HPDE6-E6E7 (cell line): Measurements from ENCODE around the gene EIF5B.
"Not testable (repeated sequence)": the region's sequence is repeated elsewhere in the genome, so short reads cannot be mapped to it uniquely, and the experiment has no call there.

ENCODE experiments used
- DNase-seq: peaks from one replicate; pipeline ENCODE4 v3.0.0; 2011; ENCODE audit warnings: missing footprints; ENCODE audit errors: extremely low spot score

The EIF5B gene, protein sequence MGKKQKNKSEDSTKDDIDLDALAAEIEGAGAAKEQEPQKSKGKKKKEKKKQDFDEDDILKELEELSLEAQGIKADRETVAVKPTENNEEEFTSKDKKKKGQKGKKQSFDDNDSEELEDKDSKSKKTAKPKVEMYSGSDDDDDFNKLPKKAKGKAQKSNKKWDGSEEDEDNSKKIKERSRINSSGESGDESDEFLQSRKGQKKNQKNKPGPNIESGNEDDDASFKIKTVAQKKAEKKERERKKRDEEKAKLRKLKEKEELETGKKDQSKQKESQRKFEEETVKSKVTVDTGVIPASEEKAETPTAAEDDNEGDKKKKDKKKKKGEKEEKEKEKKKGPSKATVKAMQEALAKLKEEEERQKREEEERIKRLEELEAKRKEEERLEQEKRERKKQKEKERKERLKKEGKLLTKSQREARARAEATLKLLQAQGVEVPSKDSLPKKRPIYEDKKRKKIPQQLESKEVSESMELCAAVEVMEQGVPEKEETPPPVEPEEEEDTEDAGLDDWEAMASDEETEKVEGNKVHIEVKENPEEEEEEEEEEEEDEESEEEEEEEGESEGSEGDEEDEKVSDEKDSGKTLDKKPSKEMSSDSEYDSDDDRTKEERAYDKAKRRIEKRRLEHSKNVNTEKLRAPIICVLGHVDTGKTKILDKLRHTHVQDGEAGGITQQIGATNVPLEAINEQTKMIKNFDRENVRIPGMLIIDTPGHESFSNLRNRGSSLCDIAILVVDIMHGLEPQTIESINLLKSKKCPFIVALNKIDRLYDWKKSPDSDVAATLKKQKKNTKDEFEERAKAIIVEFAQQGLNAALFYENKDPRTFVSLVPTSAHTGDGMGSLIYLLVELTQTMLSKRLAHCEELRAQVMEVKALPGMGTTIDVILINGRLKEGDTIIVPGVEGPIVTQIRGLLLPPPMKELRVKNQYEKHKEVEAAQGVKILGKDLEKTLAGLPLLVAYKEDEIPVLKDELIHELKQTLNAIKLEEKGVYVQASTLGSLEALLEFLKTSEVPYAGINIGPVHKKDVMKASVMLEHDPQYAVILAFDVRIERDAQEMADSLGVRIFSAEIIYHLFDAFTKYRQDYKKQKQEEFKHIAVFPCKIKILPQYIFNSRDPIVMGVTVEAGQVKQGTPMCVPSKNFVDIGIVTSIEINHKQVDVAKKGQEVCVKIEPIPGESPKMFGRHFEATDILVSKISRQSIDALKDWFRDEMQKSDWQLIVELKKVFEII

DNA sequence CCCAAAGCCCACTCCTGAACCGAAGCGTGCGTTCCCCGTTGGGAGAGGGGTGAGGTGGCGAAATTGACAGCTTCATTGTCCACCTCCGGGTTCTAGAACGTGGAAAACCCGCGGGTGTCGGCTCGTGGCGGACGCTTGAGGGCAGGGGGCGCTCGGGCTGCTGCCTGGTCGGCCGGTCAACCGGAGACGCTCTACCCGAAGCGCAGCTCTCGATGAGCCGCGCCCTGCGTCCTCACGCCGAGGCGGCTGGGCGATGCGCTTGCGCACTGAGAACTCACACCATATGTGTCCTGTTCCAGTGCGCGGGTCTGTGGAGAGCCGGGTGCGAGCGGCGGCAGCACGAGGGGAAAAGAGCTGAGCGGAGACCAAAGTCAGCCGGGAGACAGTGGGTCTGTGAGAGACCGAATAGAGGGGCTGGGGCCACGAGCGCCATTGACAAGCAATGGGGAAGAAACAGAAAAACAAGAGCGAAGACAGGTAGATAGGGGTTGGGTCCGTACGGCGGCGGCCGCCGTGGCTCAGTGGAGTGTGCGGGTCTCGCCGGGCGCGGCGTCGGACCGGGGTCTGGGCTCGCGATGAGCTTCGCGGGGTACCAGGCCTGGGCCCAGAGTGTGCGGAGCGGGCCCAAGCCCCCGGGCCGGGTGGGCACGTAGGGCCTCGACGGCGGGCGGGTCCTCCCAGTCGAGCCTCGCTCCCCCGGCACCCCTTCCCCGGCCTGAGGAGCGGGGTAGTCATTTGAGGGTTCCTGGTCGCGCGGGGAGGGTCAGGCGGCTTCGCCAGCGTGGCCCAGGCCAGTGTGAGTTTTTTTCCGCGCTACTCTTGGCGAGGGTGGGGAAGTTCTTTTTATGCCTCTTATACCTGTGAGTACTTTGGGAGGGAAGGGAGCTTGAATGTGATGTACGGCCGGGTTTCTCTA lies at the start of gene EIF5B:
TSS of gene EIF5B (plus strand) at position 277 of the 916 bp plus-strand sequence. CDS start at position 443, 166 bp downstream.
- DNase-seq: peak; percentile 93

DNA sequence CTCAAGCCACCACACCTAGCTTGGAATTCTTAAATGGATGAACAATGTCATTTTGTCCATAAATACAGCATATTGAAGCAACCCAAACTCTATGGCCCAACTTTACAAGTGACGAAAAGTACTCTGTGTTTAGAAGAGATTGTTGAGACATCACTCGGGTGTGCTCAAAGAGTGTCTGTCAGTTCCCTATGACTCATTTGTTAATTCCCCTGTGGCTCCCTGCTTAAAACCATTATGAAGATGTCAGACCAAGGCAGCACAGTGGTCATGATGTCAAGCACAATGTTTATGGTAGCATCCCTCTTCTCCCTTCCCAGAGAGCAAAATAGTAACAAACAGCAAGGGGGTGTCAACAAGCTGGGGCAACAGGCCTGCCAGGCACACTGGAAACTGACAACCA lies 39.2 kb upstream of the EIF5B start:
- no peak for DNase-seq

DNA sequence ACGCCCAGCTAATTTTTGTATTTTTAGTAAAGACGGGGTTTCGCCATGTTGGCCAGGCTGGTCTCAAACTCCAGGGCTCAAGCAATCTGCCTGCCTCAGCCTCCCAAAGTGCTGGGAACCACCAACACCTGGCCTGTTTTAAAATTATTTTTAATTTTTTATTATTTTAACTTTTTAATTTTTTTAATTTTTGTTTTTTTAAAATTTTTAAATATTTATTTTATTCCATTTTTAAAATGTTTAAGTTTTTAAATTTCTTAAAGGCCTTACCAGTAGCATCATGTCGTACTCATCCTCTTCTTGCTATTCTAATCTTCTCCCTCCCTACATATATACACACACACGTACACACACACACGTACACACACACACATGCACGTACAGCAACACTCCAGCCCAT lies 37.6 kb upstream of the EIF5B start:
- no peak for DNase-seq

DNA sequence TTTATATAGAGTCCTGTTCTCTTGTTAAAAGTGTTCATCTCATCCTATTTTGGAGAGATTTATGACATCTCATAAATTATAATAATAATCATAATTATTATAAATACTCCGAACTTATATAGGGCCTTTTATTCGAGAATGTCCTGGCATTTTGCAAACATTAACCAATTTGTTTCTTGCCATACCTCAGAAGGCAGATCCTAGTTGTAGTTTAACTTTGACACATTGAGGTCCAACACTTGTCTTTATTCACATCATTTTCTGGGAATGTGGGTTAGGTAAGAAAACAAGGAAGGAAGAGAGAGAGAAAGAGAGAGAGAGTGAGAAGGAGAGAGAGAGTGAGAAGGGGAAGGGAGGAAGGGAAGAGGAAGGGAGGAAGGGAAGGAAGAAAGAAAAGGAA lies 36.1 kb upstream of the EIF5B start, which contains the start of gene LYG1:
TSS of gene LYG1 (minus strand) at position 101 of the 400 bp plus-strand sequence. CDS start 5,527 bp downstream, outside the sequence.
- DNase-seq: not testable (repeated sequence)

DNA sequence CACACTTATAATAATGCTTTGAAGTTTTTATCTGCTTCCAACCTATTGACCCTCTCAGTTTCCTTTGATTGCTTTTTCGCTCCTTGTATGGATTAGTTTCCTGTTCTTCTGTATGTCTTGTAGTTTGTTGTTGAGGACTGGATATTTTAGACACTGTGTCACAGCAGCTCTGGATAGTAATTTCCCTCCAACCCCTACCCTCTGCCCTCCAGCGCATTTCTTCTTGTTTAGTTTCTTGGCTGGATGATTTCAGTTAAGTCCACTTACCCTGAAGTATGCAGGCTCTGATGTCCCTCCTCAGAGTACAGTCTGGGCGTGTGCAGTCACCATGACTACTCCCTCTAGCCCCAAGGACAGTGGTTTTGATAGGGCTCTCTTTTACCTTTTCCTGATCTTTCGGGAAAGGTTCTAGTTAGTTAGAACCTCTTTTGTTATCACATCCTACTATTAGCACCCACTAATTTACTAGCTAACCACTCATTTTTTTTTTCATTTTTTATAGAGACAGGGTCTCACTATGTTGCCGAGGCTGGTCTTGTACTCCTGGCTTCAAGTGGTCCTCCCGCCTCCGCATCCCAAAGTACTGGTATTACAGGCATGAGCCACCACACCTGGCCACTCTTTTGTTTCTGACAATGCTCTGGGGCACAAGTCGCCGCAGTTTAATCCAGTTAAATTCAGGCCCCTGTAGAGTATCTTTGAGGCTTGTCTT lies 19.9 kb upstream of the EIF5B start:
- no peak for DNase-seq

DNA sequence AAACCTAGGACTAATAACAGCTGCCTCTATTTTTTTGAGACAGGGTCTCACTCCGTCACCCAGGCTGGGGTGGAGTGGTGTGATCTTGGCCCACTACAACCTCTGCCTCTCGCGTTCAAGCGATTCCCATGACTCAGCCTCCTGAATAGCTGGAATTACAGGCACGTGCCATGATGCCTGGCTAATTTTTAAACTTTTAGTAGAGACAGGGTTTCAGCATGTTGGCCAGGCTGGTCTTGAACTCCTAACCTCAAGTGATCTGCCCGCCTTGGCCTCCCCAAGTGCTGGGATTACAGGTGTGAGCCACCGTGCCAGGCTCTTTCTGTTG lies 19.4 kb upstream of the EIF5B start:
- DNase-seq: not testable (repeated sequence)

DNA sequence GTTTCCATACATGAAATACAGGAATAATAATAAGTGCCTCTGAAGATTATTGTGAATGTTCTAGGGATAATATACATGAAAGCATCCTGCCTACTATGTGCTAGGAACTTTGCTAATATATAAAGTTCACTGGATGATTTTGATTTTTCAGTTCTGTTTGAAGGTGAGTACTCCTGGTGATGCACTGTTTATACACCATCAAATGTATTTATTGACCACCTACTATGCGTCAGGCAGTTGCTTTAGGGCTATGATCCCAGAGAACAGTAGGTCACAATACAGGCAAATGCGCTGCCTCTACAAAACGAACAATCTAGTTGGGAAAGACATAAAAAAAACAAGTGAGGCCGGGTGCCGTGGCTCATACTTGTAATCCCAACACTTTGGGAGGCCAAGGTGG lies 11.8 kb upstream of the EIF5B start:
- no peak for DNase-seq

DNA sequence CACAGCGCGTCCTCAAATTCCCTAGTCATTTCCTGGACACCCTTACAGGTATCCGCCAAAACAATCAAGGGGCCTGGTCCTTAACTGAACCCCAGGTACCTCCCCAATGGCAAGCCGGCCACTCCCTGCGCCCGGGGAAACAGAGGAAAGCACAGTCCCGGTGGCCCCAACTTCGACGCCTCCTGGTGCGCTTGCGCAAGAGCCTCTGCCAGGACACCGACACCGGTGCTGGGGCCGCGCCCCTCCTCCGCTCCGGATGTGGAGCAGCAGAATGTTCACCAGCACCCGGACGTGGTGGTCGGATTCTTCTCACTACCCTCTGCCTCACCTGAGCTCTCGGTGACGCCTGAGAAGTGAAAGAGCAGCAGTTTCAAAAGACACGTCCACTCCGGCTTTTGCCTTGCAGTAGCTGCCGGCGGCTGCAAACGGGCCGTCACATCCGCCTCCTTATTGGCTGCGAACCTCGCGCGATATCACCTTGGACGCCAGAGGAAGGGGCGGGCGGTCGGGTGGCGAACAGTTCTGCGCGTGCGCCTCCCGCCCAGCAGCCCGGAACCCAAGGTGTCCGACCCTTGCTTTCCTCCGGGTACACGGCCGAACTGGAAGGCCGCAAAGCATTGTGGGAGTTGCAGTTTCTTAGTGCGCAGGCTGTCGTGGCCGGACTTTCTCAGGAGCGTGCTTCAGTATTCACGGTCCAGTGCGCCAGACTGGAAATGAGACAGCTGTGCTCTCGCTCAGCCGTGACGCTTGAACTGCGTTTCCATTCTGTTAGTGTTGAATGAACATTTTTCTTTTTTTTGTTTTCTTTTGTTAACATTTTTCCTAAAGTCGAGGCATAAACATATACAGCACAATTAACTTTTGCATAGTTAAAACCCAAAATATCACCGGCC lies 1.0 kb upstream of the EIF5B start, which contains the start of gene TXNDC9:
TSS of gene TXNDC9 (minus strand) at position 423 of the 893 bp plus-strand sequence. CDS start 3,123 bp downstream, outside the sequence.
- DNase-seq: peak; percentile 95

DNA sequence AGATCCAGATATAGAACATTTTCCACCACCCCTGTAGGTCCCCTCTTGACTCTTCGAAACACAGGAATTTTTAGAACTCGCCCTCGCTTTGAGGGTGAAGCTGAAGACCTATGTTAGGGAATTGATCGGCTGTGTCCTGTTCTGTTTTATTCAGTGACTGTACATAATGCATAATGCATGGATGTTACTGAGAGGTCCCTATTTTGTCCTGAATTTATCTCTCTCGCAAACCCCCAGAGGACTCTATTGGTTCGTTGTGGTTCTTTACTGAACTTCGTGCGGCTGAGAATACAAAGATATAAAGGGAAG lies 431 bp upstream of the EIF5B start:
- peak; percentile 26 for DNase-seq

DNA sequence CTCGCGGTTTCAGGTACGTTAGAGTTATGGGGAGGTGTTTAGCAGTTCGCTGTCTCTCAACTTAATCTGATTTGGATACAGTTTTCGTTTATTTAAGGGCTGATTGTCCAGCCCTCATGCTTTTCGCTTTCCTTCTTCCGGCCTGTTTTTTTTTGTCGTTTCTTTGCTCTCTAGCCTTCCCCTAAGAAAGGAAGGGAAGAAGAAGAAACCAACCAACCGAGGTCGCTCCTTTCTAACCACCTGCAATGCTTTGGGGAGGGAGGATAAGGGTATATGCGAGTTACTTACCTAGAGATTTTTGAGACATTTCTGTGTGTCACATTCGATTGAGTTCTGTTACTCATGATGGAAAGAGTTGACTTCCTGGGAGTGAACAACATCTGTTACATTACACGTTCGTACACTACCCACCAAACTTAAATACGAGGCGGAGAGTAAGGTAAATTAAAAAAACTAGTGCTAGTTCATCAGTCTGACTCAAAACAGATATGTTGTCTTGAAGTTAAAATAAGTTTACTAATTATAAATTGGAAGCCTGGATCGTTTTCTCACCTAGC lies 918 bp downstream of the EIF5B start:
- DNase-seq: peak; percentile 3

DNA sequence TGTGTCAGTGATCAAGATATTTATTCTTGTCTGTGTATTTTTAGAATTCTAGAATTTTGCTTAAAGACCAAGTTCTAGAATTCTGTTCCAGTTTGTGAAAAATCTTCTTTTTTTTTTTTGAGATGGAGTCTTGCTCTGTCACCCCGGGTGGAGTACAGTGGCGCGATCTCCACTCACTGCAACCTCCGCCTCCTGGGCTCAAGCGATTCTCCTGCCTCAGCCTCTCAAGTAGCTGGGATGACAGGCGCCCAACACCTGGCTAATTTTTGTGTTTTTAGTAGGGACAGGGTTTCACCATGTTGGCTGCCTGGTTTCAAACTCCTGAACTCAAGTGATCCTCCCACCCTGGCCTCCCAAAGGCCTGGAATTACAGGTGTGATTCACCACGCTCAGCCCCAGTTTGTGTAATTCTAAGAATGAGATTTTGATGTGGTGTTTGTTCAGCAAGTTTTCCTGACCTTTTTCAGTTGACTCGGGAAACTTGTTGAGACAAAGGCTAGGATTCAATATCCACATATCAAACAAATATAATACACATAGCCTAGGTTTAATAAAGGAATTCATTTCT lies 3.6 kb downstream of the EIF5B start:
- no peak for DNase-seq

DNA sequence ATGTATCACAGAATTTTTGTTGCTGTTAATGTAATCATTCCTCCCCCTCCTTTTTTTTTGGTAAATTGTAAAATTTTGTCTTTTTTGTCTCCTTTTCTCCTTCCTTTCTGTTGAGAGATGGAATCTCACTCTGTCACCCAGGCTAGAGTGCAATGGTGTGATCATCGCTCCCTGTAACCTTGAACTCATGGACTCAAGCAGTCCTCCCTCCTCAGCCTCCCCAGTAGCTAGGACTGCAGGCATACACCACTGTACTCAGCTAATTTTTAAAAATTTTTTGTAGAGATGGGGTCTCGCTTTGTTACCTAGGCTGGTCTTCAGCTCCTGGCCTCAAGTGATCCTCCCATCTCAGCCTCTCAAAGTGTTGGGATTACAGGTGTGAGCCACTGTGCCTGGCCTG lies 5.3 kb downstream of the EIF5B start:
- DNase-seq: no peak

DNA sequence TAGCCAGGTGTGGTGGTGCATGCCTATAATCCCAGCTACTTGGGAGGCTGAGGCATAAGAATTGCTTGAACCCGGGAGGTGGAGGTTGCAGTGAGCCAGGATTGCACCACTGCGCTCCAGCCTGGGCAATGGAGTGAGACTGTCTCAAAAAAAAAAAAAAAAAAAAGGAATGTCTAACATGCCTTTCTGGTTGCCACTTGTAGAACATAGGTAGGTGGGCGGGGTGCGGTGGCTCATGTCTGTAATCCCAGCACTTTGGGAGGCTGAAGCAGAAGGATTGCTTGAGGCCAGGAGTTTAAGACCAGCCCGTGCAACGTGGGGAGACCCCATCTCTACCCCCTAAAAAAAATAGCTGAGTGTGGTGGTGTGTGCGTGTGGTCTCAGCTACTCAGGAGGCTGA lies 8.3 kb downstream of the EIF5B start:
- DNase-seq: not testable (repeated sequence)

DNA sequence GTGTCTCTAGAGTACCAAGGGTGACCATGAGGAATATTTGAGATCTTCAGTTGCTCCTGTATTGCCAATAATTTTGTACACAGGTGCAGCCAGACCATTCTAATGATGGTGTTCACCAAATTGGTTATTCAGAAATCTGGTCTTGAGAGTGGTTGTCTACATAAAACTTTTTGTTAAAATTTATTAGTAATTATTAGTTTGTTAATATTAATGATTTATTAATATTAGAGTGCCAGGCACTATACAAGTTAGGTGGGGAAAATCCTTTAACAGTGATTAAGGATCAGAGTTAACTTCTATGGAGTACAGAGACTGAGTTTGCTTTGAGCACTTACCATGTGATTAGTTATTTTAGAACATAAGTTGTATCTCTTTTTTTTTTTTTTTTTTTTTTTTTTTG lies 9.0 kb downstream of the EIF5B start:
- DNase-seq: no peak

DNA sequence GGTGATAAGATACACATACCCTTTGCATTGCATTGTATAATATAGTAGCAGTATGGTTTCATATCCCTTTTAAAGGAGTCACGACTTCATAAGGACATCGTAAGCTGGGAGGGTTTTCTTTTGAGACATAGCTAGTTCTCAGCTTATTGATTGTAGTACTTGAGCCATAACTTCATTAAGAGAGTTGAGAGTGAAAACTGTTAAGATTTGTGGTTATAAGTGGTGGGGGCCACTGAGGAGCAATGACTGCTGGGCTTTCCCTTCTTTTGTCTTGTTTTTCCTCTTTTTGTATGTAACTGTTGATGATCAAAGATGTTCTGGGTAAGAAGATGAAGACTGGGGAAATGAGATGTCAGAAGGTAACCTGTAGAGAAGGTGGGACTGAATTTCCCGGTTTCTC lies 11.0 kb downstream of the EIF5B start:
- DNase-seq: no peak

DNA sequence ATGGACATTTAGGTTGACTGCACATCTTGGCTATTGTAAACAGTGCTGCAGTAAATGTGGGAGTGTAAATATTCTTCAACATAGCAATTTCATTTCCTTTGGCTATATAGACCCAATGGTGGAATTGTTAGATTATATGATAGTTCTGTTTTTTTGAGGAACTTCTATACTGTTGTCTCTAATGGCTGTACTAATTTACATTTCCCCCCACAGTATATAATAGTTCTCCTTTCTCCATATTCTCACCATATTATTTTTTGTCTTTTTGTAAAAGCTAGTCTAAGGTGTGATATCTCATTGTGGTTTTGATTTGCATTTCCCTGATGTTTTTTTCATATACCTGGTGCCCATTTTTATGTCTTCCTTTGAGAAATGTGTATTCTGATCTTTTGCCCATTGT lies 13.0 kb downstream of the EIF5B start:
- DNase-seq: no peak

DNA sequence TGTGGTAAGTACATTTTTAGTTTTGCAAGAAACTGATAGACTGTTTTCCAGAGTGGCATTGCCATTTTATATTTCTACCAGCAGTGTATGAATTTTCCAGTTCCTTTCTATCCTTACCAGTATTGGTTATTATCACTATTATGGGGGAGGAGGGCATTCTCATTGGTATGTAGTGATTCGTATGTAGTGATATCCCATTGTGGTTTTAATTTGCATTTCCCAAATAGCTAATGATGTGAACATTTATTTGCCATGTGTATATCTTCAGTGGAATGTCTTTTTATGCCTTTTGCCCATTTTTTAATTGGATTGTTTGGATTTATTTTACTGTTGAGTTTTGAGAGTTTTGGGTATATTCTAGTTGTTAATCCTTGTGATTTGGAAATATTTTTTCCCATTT lies 16.9 kb downstream of the EIF5B start:
- DNase-seq: no peak

DNA sequence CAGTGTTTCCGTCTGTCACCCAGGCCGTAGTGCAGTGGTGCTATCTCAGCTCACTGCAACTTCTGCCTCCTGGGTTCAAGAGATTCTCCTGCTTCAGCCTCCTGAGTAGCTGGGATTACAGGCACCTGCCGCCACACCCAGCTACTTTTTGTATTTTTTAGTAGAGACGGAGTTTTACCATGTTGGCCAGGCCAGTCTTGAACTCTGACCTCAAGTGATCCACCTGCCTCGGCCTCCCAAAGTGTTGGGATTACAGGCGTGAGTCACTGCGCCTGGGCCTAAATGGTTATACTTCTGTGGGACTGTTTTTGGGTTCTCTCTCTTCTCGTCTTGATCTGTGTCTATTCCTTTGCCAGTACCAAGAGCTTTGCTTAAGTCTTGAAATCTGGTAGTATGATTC lies 17.6 kb downstream of the EIF5B start:
- not testable (repeated sequence) for DNase-seq

DNA sequence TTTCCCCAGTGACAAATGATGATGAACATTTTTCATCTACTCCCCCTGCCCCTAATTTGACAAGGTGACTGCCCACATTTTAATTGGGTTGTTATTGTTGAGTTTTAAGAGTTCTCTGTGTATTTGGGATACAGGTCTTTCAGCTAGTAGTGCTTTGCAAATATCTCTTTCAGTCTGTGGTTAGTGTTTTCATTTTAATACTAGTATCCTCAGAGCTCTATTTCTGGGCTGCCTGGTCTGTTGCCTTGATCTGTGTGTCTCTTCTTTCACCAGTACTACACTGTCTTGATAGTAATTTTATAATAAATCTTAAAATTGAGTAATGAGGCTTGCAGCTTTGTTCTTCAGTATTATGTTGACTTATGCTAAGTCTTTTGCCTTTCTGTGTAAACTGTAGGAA lies 19.7 kb downstream of the EIF5B start:
- no peak for DNase-seq
